Inflammatory macrophage (primary cell): ENCODE measurements around the gene CHTF8.
"Not testable (repeated sequence)": the region's sequence is repeated elsewhere in the genome, so short reads cannot be mapped to it uniquely, and the experiment has no call there.

Experiments used
- DNase-seq, 2 donors: peaks; one replicate each; pipeline ENCODE4 v3.0.0-alpha.2; 2020 to 2022
- total RNA-seq, 18 experiments: gene quantifications; one replicate each; lab custom pipeline; 2026; ENCODE audit warnings: mixed read lengths in 6 of 18, inconsistent platforms in 2 of 18; lab: John Stamatoyannopoulos, UW

Gene CHTF8, protein sequence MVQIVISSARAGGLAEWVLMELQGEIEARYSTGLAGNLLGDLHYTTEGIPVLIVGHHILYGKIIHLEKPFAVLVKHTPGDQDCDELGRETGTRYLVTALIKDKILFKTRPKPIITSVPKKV
- 0.17 to 1.0 (median 0.38) reads per million in 18 experiments for total RNA-seq

DNA sequence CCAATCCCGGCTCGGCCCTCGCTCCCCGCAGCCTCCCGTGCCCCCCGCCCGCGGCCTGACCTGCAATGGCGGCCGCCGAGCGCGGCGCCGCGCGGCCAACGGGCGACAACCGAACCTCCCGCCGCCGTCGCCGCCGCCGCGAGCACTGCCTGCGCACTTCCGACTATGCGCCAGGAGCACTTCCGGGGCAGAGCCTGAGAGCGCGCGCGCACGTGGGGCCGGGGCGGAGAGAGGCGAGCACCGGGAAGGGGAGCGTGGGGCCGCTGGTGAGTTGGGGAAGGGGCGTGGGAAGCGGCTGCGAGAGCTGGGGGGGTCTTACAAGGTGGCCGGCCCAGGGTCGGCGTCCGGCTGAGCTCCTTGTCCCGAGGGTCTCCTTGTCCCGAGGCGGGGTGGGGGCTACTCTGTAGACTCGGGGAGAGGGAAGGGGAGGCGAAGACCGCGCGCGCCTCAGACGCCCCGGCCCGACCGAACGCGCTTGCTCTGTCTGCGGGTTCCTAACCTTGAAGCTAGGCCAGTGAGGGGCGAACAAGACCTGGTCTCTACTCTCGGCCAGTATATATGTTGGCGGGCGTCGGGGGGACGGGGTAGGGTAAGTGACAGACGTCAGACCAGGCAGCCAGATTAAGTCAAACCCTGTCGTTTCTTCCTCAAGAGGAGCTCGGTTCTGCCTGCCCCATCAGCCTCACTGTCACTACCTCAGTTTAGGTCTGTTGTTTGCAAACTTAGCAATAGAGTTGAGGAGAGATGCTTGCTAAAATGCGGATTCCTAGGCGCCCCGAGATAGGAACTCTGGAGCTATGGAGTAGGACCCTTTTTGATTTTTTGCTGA, at the start of gene CHTF8, which contains the start of gene UTP4:
Gene CHTF8 (minus strand): TSS at position 165 of the 829 bp plus-strand sequence. CDS start 11,130 bp downstream, outside the sequence.
Gene UTP4 (plus strand): TSS at position 226 of the 829 bp plus-strand sequence. CDS start 811 bp downstream, outside the sequence.
- peak; percentile 75 to 88 for DNase-seq

DNA sequence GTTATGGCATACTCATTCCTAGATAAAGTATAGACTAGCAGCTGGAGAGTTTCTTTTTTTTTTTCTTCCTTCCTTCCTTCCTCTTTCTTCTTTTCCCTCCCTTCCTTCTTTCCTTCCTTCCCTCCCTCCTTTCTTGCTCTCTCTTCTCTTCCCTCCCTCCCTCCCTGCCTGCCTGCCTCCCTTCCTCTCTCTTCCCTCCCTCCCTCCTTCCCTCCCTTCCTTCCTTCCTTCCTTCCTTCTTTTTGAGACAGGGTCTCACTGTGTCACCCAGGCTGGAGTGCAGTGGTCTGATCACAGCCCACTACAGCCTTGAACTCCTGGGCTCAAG, 47.6 kb upstream of the CHTF8 start:
- no peak for DNase-seq

DNA sequence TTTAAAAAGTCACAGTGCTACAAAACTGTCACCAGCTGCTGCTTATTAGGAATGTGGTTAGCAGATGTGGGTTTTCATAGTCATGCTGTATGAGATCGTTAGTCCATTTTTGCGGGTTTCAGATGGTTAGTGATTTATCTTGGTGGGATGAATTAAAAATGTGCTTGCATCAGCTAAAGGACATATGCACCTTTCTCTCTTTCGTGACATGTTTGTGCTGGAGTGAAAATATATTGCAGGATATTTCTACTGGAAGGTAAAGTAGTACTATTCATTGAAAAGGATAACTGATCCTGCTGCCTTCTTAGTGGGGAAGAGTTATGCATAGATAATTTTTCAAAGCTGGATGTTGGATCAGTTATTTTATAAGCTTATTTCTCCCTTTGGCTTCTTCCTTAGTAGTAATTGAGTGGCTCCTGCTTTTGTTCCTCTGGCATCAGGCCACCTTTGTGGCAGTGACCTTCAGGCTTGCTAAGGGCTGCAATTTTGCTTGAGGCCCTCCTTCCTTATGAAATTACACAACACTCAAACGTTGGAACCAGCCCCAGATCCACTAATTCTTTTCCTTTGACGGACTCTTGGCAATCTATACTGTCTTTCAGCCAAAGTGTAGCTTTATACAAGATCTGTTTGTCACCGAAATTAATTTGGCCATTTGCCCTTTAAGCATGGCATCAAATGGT, 47.1 kb upstream of the CHTF8 start:
- DNase-seq = no peak

DNA sequence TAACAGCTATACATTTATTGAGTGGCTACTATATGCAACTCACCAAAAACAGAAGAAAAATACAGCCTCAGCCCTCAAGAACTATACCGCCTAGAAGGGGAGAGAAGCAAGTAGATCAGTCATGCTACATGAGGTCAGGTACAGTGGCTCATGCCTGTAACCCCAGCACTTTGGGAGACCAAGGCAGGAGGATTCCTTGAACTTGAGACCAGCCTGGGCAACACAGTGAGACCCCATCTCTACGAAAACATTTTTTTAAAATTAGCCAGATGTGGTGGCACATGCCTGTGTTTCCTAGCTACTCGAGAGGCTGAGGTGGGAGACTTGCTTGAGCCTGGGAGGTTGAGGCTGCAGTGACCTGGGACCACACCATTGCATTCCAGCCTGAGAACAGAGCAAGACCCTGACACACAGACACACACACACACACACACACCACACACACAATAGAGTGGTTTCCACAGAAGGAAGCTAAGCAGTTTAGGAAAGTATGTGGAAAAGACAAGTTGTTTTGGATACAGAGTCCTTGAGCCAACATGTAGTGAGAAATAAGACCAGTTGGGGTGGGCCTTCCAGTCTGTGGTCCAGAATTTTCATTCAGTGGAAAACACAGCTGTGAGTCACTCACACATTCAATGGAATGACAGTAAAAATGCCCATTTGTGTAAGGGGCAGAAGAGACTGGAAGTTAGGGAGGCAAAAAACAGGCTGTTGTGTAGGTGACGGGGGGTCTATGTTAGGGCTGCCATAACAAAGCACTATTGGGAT, 43.8 kb upstream of the CHTF8 start:
- no peak for DNase-seq

DNA sequence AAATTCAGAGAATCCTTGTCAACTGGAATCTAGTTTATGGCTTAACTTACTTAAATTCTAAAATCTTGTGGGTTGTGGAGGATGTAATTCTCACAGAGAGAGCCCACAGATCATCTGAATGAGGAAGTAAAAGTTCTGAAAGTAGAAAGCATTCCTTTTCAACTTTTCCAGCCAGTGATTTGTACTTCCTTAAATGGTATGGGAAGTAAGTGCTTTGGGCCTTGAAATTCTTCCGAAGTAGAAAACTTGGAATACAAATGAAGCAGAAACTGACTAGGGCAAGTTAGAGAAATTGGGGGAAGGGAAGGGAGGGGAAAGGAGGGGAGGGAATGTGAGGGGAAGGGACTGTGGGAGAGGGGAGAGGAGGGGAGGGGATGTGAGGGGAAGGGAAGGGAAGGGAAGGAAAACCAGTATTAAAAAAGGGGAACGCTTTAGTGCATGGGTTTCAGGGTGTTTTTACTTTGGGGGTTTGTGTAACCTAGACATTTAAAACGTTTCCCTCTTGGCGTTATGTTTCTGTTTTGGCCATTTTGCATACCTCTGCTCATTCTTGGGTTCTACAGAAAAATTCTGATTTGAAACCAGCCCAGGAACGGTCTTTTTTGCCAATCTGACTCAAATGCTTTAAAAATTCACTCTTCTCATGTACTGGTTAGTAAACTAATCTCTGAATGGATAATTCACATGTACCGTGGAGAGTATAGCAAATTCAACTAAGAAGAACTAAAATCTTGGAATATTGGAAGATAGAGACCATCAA, 39.1 kb upstream of the CHTF8 start:
- peak; percentile 62 to 86 for DNase-seq

DNA sequence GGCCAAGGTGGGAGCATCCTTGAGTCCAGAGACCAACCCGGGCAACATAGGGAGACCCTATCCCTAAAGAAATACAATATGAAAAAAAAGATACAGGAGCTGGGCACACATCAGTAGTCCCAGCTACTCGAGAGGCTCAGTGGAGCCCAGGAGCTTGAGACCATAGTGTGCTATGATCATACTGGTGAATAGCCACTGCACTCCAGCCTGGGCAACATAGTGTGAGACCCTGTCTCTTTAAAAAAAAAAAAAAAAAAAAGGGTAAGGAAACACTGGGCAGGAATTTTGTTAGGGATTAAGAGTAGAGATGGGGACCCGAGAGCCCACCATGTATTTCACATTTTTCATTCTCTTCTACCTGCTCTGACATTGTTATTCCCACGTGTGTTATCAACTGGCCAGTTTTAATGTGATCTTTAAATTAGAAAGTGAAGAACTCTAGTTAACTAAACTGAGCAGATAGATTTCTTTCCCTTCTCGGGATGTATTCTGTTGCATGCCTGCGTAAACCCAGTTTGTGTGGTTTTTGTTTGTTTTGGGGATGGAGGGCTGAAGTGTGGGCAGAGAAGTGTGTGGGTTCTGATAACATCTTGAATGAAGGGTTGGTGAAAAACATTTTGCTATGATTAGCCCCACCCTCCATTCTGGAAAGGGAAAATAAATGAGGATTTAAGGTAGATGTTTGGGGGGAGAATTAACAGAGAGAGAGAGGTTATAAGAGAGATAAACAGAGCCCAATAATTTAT, 37.4 kb upstream of the CHTF8 start:
- no peak for DNase-seq

DNA sequence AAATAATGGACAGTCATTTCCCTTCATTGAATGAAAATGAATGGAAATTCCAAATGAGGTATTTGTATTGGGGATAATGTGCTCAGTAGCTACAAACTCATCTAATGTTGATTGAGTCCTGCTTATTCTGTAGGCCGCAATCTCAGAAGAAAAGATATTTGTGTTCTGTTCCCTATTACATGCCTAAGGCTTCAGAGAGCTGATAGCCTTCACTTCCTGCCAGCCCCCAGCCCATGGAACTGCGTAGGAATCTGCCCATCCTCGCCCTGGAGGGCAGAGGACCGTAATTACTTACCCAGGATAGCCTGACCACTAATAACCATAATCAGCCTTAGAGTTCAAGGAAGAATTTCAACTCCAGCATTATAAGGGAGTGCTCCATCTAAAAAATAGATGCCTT, 36.7 kb upstream of the CHTF8 start:
- DNase-seq = no peak

DNA sequence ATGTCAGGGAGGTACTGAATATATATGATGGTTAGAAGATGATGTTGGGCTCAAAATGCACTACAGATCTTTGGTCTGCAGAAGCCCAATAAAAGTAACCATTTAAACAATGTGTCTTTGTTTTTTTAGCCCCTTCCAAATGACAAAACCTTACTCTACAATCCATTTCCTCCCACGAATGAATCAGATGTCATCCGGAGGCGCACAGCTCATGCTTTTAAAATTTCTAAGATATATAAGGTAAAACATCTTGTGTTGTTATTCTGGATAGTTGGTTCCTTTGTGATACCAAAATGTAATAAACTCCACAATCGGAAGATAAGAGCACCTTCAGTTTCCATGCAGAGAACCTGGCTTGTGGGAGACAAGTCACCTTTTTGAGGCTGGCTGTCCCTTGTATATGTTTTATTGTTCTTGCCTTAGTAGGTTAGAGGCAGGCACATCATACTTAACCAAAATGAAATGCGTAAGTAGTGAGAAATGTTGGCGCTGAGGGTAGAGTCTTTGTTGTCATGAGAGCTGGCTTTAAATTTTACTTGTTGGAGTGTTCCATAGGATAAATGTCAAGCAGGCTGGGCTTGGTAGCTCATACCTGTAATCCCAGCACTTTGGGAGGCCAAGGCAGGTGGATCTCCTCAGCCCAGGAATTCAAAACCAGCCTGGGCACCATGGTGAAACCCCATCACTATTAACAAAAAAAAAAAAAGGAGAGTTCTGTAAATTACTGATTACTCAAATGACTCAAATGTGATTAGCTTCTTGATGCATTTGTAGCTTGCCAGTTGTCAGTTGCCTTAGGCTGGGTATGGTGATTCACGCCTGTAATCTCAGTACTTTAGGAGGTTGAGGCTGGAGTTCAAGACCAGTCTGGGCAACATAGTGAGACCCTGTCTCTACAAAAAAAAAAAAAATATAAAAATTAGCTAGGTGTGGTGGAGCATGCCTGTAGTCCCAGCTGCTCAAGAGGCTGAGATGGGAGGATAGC, 34.9 kb upstream of the CHTF8 start:
- no peak for DNase-seq

DNA sequence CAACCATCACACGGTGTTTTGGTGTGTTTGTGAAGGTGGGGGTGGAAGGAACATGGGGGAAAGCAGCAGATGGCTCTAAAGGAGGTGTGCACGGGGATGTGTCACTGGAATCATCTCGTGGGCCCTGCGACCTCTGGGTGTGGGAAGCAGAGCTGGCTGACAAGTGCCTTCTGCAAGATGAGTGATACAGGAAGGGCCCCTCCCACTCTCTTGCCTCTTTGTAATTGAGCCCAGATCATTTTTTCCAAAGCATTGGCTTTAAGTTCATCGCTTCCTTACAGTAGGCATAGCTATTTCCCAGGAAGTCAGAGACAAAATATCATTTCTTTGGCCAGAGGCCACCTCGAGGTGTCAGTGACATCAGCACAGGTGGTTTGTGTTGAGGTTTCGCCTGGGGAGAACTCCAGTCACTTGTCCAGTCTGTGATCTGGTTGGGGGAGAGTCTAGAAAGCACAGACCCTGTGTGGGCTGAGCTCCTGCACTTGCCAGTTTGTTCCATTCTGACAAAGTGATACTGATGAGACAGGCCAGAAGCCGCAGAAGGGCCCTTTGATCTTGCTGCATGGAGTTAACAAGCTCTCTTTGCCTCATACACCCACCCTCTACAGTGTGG, 33.9 kb upstream of the CHTF8 start:
- DNase-seq = peak; percentile 55 to 83

DNA sequence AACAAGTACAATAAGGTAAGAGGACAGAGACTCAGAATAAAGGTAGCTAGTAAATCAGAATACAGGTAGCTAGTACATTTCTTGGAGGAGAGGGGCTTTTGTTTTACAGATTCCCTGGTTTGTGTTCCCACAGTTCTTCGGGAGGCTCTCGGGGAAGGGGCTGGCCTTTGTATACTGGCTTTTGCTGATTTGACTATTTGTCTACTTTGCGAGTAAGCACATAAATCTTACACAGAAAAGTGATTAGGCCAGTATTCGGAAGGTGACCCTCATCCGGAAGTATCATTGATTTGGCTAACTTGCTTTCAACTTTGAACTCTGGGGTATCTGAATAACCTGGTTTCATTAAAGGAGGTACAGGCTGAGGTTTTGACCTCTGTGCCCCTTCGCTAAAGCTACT, 33.2 kb upstream of the CHTF8 start:
- DNase-seq = no peak

DNA sequence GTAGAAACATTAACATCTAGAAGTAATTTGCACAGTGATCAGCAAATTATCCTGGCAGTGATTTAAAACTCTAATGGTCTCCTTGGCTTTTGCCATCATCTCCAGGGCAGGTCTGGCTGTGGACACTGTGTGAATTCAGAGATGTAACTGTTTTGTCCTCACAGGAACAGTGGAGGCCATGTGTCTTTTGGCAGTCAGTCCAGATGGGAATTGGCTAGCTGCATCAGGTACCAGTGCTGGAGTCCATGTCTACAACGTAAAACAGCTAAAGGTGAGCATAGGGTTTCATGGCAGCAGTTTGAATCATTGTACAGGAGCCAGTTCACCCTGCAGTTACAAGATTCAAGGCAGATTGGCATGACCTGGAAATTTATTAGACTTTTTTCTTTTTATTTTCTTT, 27.8 kb upstream of the CHTF8 start:
- DNase-seq = no peak

DNA sequence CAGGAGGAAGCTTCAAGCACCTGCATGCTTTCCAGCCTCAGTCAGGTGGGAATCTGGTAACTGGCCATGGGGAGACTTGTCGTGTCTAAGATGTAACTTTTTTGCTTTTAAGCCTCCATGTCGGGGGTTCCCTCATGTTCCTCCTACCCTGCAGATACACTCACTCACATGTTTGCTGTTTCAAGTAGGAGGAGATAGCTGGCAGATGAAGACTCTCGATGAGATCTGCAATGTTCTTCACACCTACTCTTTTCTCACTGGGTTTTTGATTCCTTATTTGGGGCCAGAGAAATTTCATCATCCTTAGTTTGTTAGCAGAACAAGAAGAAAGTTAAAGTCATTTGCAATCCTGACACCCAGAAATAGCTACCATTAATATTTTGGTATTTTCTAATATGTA, 24.8 kb upstream of the CHTF8 start:
- DNase-seq = peak; percentile 60 to 71

DNA sequence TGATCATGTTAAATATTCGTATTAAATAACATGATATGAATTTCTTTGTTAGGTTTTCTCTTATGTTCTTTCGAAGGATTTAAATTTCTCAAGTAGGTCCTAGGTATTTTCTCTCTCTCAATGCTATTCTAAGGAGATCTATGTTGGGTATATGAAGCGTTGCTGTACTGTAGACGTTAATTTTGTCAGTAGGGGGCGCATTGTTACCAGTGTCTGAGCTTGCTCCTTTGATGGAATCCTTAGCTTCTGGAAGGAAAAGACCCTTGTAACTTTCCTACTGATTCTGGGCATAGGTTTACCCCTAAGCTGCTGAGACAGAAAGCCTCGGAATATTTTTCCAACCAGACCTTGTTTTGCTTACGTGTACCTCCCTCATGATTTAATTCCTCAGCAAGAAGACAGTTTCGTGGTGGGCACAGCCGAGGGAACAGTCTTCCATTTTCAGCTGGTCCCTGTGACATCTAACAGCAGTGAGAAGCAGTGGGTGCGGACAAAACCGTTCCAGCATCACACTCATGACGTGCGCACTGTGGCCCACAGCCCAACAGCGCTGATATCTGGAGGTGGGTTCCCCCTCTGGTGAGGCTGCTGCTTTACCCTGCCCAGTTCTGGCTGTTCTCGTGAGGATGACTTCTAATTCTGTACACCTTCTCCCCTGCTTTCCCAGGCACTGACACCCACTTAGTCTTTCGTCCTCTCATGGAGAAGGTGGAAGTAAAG, 17.9 kb upstream of the CHTF8 start:
- peak; percentile 78 for DNase-seq

DNA sequence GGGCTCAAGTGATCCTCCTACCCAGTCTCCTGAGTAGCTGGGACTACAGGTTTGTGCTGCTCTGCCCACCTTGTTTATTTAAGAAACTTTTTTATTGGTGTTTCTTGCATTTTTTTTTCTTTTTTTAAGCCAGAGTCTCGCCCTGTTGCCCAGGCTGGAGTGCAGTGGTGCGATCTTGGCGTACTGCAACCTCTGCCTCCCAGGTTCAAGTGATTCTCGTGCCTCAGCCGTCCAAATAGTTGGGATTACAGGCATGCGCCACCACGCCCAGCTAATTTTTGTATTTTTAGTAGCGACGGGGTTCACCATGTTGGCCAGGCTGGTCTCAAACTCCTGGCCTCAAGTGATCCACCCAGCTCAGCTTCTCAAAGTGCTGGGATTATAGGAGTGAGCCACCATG, 17.2 kb upstream of the CHTF8 start:
- DNase-seq = not testable (repeated sequence)

DNA sequence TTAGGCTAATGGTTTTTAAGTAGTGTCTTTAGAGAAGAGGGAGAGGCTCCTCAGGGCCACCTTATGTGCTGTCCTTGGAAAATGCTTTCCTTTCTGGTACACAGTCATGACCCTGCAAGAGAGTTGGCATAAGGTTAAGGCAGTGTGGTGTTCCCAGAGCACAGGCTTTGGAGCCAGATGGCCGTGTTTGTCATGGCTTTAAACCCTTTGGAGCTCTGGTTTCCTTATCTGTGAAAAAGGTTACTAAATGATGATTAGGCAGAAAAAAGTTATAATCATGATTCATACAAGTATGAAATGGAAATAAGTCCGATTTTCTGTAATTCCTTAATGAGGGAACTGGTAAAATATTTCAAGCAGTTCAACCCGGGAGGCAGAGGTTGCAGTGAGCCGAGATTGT, 13.3 kb upstream of the CHTF8 start:
- no peak for DNase-seq

DNA sequence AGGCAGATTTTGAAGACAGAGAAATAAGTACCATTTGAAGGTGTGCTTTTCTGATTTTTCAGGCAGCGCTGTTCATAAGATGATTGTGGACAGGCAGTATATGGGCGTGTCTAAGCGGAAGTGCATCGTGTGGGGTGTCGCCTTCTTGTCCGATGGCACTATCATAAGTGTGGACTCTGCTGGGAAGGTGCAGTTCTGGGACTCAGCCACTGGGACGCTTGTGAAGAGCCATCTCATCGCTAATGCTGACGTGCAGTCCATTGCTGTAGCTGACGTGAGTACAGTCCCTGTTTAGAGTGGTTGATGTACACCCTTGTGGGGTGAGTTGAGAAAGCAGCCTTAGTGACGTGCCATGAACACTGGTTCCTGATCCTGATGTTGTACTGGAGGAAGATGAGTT, 10.7 kb upstream of the CHTF8 start:
- DNase-seq = no peak

DNA sequence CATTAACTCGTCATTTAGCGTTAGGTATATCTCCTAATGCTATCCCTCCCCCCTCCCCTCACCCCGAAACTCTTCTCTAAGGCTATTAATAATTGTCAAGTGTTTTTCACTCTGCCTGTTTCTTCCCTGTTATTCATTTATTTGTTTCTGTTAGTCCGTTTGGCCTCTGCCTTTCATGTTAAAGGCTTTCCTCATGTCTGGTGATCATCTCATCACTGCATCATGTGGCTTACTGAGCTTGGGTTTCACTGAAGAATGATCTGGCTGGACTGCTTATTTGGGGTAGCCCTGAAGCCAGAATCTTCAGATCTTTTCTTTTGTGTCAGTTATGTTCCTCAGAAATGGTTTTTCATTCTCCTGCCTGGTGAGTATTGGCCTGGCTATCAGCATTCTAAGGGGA, 9.5 kb upstream of the CHTF8 start:
- DNase-seq = no peak

DNA sequence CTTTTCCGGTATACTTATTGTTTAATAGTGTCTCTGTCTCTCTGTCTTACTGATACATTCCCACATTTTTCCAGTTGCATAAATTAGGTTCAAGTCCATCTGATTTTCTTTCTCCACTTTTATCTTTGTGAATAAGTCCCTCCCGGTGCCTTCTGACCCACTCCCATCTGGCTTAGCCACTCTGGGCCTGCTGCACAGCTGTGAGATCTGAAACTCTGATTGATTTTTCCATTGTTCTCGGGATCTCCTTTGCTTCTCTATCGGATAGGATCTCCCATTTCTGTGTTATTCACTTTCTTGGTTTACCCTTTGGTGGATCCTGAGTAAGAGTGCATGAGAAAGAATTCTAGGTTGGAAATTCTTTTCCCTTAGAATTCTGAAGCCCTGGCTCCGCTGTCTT, 8.6 kb upstream of the CHTF8 start:
- no peak for DNase-seq

DNA sequence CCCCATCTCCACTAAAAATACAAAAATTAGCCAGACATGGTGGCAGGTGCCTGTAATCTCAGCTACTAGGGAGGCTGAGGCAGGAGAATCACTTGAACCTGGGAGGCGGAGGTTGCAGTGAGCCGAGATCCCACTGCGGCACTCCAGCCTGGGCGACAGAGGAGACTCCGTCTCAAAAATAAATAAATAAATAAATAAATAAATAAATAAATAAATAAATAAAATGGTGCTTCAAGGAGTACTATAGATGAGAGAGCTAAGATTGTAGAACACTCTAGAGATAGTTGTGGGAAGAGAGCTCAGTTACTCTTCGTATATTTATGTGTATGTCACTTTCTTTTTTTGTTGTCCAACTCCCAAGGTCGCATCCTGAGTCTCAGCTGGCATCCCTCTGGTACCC, 7.1 kb upstream of the CHTF8 start:
- DNase-seq = not testable (repeated sequence)
